H1 (cell line): ENCODE measurements around the gene CEP83. TPM values are rescaled to one million over a fixed set of nuclear protein-coding genes. Genes with fewer than 3 reads are reported as not detected.

ENCODE experiments used
- CTCF ChIA-PET: fragments of 300-600 bp; sonication (Branson Sonifier 250); formaldehyde crosslinking; loops from one replicate; lab custom pipeline; 2021; ENCODE audit not compliant: partially characterized antibody; lab: Charles Lee
- POLR2A ChIA-PET: fragments of 300-600 bp; sonication (Branson Sonifier 250); formaldehyde crosslinking; loops from one replicate; lab custom pipeline; 2021; ENCODE audit warnings: inconsistent platforms; ENCODE audit not compliant: partially characterized antibody; lab: Charles Lee
- DNase-seq, 2 experiments: peaks; one replicate each; pipeline versions ENCODE4 v3.0.0 to v3.0.0-alpha.2; 2010 to 2022; ENCODE audit warnings: low spot score in 2 of 2, low read depth in 1 of 2, mixed read lengths in 1 of 2
- FAIRE-seq: peaks from 2 replicates; lab custom pipeline; 2011; peaks lifted over from hg19 to GRCh38; lab: Jason Lieb, UNC
- H2AFZ ChIP-seq: 2 replicates; pipeline ENCODE4 v1.8.1; 2012; ENCODE audit warnings: low read length, inconsistent platforms
- H2AK5ac ChIP-seq: 2 replicates; pipeline ENCODE4 v1.6.1; 2013; ENCODE audit warnings: low read depth, low read length
- H2BK120ac ChIP-seq: replicated peaks from 2 replicates; pipeline ENCODE3; 2013; ENCODE audit warnings: low read depth, low read length, inconsistent platforms
- H2BK12ac ChIP-seq: 2 replicates; pipeline ENCODE4 v1.6.1; 2013; ENCODE audit warnings: low read depth, low read length
- H2BK15ac ChIP-seq: 2 replicates; pipeline ENCODE4 v1.6.1; 2013; ENCODE audit warnings: low read length
- H2BK20ac ChIP-seq: 2 replicates; pipeline ENCODE4 v1.6.1; 2013; ENCODE audit warnings: low read length
- H2BK5ac ChIP-seq: 2 replicates; pipeline ENCODE4 v1.6.1; 2013; ENCODE audit warnings: low read depth, low read length
- H3K14ac ChIP-seq: 2 replicates; pipeline ENCODE4 v1.6.1; 2013; ENCODE audit warnings: inconsistent platforms; ENCODE audit not compliant: insufficient read length
- H3K18ac ChIP-seq: 2 replicates; pipeline ENCODE4 v1.6.1; 2013; ENCODE audit warnings: low read length; ENCODE audit errors: extremely low read depth
- H3K23ac ChIP-seq: 2 replicates; pipeline ENCODE4 v1.6.1; 2013; ENCODE audit warnings: inconsistent platforms; ENCODE audit not compliant: insufficient read length
- H3K23me2 ChIP-seq: 2 replicates; pipeline ENCODE4 v1.6.1; 2013; ENCODE audit warnings: low read depth, low read length
- H3K27ac ChIP-seq: 2 replicates; pipeline ENCODE4 v1.6.1; 2011; ENCODE audit warnings: low read depth, low read length, inconsistent platforms
- H3K27me3 ChIP-seq, 4 experiments: replicated peaks in 1 of 4; 1 replicate in 1 of 4; 2 replicates in 3 of 4; pipeline versions ENCODE4 v1.6.1 to v1.8.1; 2011 to 2013; ENCODE audit warnings: low read length in 3 of 4, mild to moderate bottlenecking in 3 of 4, inconsistent platforms in 2 of 4, mixed read lengths in 2 of 4, moderate library complexity in 1 of 4; ENCODE audit not compliant: control insufficient read depth in 3 of 4, insufficient read depth in 3 of 4; ENCODE audit errors: extremely low read depth in 1 of 4
- H3K36me3 ChIP-seq, 4 experiments: 2 replicates each; pipeline versions ENCODE4 v1.6.1 to v1.8.1; 2011 to 2013; ENCODE audit warnings: mild to moderate bottlenecking in 4 of 4, low read length in 3 of 4, moderate library complexity in 2 of 4, control low read depth in 1 of 4, inconsistent platforms in 1 of 4; ENCODE audit not compliant: insufficient read depth in 4 of 4, control insufficient read depth in 2 of 4
- H3K4ac ChIP-seq: replicated peaks from 2 replicates; pipeline ENCODE3; 2013; ENCODE audit warnings: low read length, low read depth, mixed read lengths, inconsistent platforms; ENCODE audit not compliant: insufficient read length
- H3K4me1 ChIP-seq, 4 experiments: replicated peaks in 1 of 4; 1 replicate in 1 of 4; 2 replicates in 3 of 4; pipeline versions ENCODE4 v1.6.1 to v1.8.1; 2011 to 2013; ENCODE audit warnings: low read length in 3 of 4, inconsistent platforms in 2 of 4, mixed read lengths in 1 of 4; ENCODE audit not compliant: insufficient read depth in 4 of 4, control insufficient read depth in 3 of 4
- H3K4me2 ChIP-seq, 2 experiments: 2 replicates each; pipeline versions ENCODE4 v1.6.1 to v1.8.1; 2011 to 2013; ENCODE audit warnings: low read depth in 2 of 2, low read length in 2 of 2, control low read depth in 1 of 2, inconsistent platforms in 1 of 2, mild to moderate bottlenecking in 1 of 2; ENCODE audit not compliant: insufficient read depth in 1 of 2
- H3K4me3 ChIP-seq, 4 experiments: fragments of 200-600, 300-600 bp in 1 of 4; sonication (generic), shearing (Covaris generic), sonication (Bioruptor Twin) in 1 of 4; 2 replicates each; pipeline versions ENCODE4 v1.5.1 to v1.8.1; 2011 to 2016; ENCODE audit warnings: low read length in 4 of 4, low read depth in 3 of 4, control low read depth in 2 of 4, inconsistent platforms in 2 of 4, mild to moderate bottlenecking in 2 of 4, mixed read lengths in 1 of 4, moderate library complexity in 1 of 4; ENCODE audit not compliant: insufficient read depth in 2 of 4; ENCODE audit errors: extremely low read depth in 1 of 4
- H3K56ac ChIP-seq: replicated peaks from 2 replicates; pipeline ENCODE3; 2013; ENCODE audit warnings: low read depth, mild to moderate bottlenecking, mixed read lengths, low read length, inconsistent platforms; ENCODE audit not compliant: insufficient read length
- H3K79me1 ChIP-seq: 2 replicates; pipeline ENCODE4 v1.6.1; 2013; ENCODE audit warnings: low read depth, low read length, control low read depth
- H3K79me2 ChIP-seq, 2 experiments: 2 replicates each; pipeline versions ENCODE4 v1.6.1 to v1.8.1; 2012 to 2013; ENCODE audit warnings: low read length in 2 of 2, mild to moderate bottlenecking in 2 of 2, inconsistent platforms in 1 of 2; ENCODE audit not compliant: insufficient read depth in 2 of 2, control insufficient read depth in 1 of 2
- H3K9ac ChIP-seq, 4 experiments: replicated peaks in 1 of 4; 1 replicate in 1 of 4; 2 replicates in 3 of 4; pipeline versions ENCODE4 v1.6.1 to v1.8.1; 2011 to 2013; ENCODE audit warnings: low read depth in 3 of 4, low read length in 3 of 4, control low read depth in 2 of 4, mild to moderate bottlenecking in 2 of 4, moderate library complexity in 2 of 4, inconsistent platforms in 1 of 4; ENCODE audit errors: extremely low read depth in 1 of 4
- H3K9me3 ChIP-seq, 2 experiments: 2 replicates each; pipeline versions ENCODE4 v1.6.1 to v1.8.1; 2012 to 2013; ENCODE audit warnings: mild to moderate bottlenecking in 2 of 2, moderate library complexity in 2 of 2, control low read depth in 1 of 2, inconsistent platforms in 1 of 2, low read depth in 1 of 2, low read length in 1 of 2, mixed read lengths in 1 of 2; ENCODE audit not compliant: insufficient read depth in 2 of 2
- H4K20me1 ChIP-seq, 2 experiments: replicated peaks in 1 of 2; 2 replicates each; pipeline versions ENCODE3 to v1.8.1; 2011 to 2013; ENCODE audit warnings: inconsistent platforms in 2 of 2, low read length in 2 of 2, mild to moderate bottlenecking in 1 of 2; ENCODE audit not compliant: insufficient read depth in 2 of 2, control insufficient read depth in 1 of 2
- H4K5ac ChIP-seq: 2 replicates; pipeline ENCODE4 v1.6.1; 2013; ENCODE audit warnings: low read length, low read depth, mixed read lengths, inconsistent platforms; ENCODE audit not compliant: insufficient read length
- H4K8ac ChIP-seq: 2 replicates; pipeline ENCODE4 v1.8.0; 2013; ENCODE audit warnings: mild to moderate bottlenecking, moderate library complexity, low read length, inconsistent platforms; ENCODE audit not compliant: insufficient read depth; ENCODE audit errors: extremely low read depth
- H4K91ac ChIP-seq: replicated peaks from 2 replicates; pipeline ENCODE3; 2013; ENCODE audit warnings: low read length, mixed read lengths, inconsistent platforms; ENCODE audit not compliant: insufficient read length
- ASH2L ChIP-seq: fragments of 200-600, 300-600 bp; sonication (generic); IDR thresholded peaks from one replicate; pipeline ENCODE4 v1.7.1; 2017; ENCODE audit warnings: low read length
- BRCA1 ChIP-seq: IDR thresholded peaks from 2 replicates; pipeline ENCODE4 v1.6.1; 2012; ENCODE audit warnings: low read depth, low read length, improper control_type of control experiment
- GTF2F1 ChIP-seq: IDR thresholded peaks from 2 replicates; pipeline ENCODE4 v1.6.1; 2012; ENCODE audit warnings: low read depth, low read length, improper control_type of control experiment, borderline replicate concordance
- KDM5A ChIP-seq: fragments of 200-600 bp; IDR thresholded peaks from 2 replicates; pipeline ENCODE4 v1.7.1; 2012; ENCODE audit warnings: mild to moderate bottlenecking, low read length, inconsistent platforms, mixed read lengths
- RBBP5 ChIP-seq: IDR thresholded peaks from 2 replicates; pipeline ENCODE4 v1.7.1; 2012; ENCODE audit warnings: low read depth, mild to moderate bottlenecking, inconsistent platforms, low read length, moderate library complexity, borderline replicate concordance
- RNF2 ChIP-seq: fragments of 200-900, 300-1000 bp; sonication (generic); IDR thresholded peaks from 2 replicates; pipeline ENCODE4 v1.7.1; 2016; ENCODE audit warnings: borderline replicate concordance, low read depth, mild to moderate bottlenecking, antibody characterized with exemption, low read length; ENCODE audit not compliant: poor library complexity, severe bottlenecking; ENCODE audit errors: missing control alignments
- SAP30 ChIP-seq: fragments of 300-600 bp; sonication (generic); IDR thresholded peaks from 2 replicates; pipeline ENCODE4 v1.7.1; 2012; ENCODE audit warnings: low read length, moderate library complexity, mild to moderate bottlenecking, inconsistent platforms; ENCODE audit not compliant: insufficient read depth, insufficient replicate concordance
- WGBS, 2 experiments: shearing (Covaris generic) in 1 of 2; methylation state at CpG; one replicate each; pipeline versions ENCODE4 v1.1.6 to v1.1.7; 2013 to 2015; ENCODE audit warnings: low lambda C conversion rate in 2 of 2, mixed read lengths in 2 of 2, inconsistent platforms in 1 of 2, low coverage in 1 of 2, missing lambda C conversion rate in 1 of 2; ENCODE audit not compliant: insufficient replicate concordance in 2 of 2, insufficient coverage in 1 of 2, insufficient read length in 1 of 2; ENCODE audit errors: extremely low coverage in 1 of 2, missing lambda C conversion rate in 1 of 2; 5-methylcytosine and 5-hydroxymethylcytosine counted together
- long read RNA-seq, 2 experiments: library from RNA in 1 of 2; library from capped mRNA in 1 of 2; stranded (forward); transcript quantifications; one replicate each; pipeline ENCODE4 v2.0.0, GENCODE V29; 2021; ENCODE audit warnings: inconsistent platforms in 1 of 2
- polyA minus RNA-seq, 3 experiments: library from RNA; depleted of rRNA, polyadenylated mRNA; stranded (reverse); fragments of >200 nt; gene quantifications; 1 replicate in 2 of 3; 2 replicates in 1 of 3; pipeline ENCODE4 v1.2.3, GENCODE V29; 2011
- polyA plus RNA-seq, 7 experiments: library from polyadenylated mRNA; depleted of rRNA in 3 of 7; stranded (reverse) in 5 of 7; unstranded in 2 of 7; fragments of >200 nt in 5 of 7; fragments of 200-250 nt in 2 of 7; gene quantifications; 1 replicate in 5 of 7; 2 replicates in 1 of 7; 4 replicates in 1 of 7; pipeline versions ENCODE4 v1.2.1 to v1.2.3, GENCODE V29; 2011 to 2013; ENCODE audit warnings: missing spikeins in 2 of 7, mixed read lengths in 2 of 7
- total RNA-seq: library from RNA; stranded (reverse); fragmentation: NEBNext Ultra II Directional; extraction: Animal tissue kit (Norgen Biotek cat#: 25700); gene quantifications from 2 replicates; pipeline ENCODE4 v1.2.1, GENCODE V29; 2021

The CEP83 gene
- total RNA-seq, result 25.6 and 25.8 TPM in 2 replicates
- 6.0 and 7.9 TPM in 2 replicates for polyA plus RNA-seq (2011; rRNA removed)
- polyA plus RNA-seq (2011; cell fraction: cytosol; rRNA removed), result 9.6 TPM
- 28.3 TPM for polyA plus RNA-seq (2011; cell fraction: nucleus; rRNA removed)
- 9.2 to 19.1 TPM (median 9.8 TPM) in 4 replicates for polyA plus RNA-seq (2012, experiment 1 of 2)
- polyA plus RNA-seq (2012, experiment 2 of 2), result 1.5 TPM
- polyA plus RNA-seq (2013, experiment 1 of 2), result 23.0 TPM
- polyA plus RNA-seq (2013, experiment 2 of 2), result 20.9 TPM
- 13.1 and 14.3 TPM in 2 replicates for polyA minus RNA-seq (2011; rRNA and poly(A)+ RNA removed)
- 18.6 TPM for polyA minus RNA-seq (2011; cell fraction: cytosol; rRNA and poly(A)+ RNA removed)
- 96.7 TPM for polyA minus RNA-seq (2011; cell fraction: nucleus; rRNA and poly(A)+ RNA removed)
- long read RNA-seq, experiment 1, partial matches to known transcripts, result 4 of 6 reads
- long read RNA-seq, experiment 1, other reads (novel, unspliced or antisense), result 2 of 6 reads
- long read RNA-seq, experiment 2, partial matches to known transcripts, result 10 of 15 reads
- long read RNA-seq, experiment 2, other reads (novel, unspliced or antisense), result 4 of 15 reads

GRCh38 chr12:94459728-94460615, at the start of gene CEP83:
TSS of gene CEP83 (minus strand) at chr12:94459867. CDS start at chr12:94412490, 47,377 bp downstream.
- Histone ChIP-seq H3K18ac (peak within 1 kb of the TSS; percentile 93), H3K14ac (no peak within 1 kb of the TSS), H2BK12ac (peak within 1 kb of the TSS; percentile 93; the same call in 1 of the 2 replicates), H2BK20ac (no peak within 1 kb of the TSS), H3K9ac (peak within 1 kb of the TSS; percentile 52 to 74 (median 71)), H3K23ac (no peak within 1 kb of the TSS), H2BK5ac (peak within 1 kb of the TSS; percentile 52; the same call in 1 of the 2 replicates), H4K91ac (no peak within 1 kb of the TSS), H4K20me1 (no peaks in the 10 kb centered on the region), H4K5ac (peak within 1 kb of the TSS; percentile 12), H2AFZ (peak within 1 kb of the TSS; percentile 71), H2BK15ac (no peak within 1 kb of the TSS), H3K4me2 (peak within 1 kb of the TSS; percentile 81 to 97), H3K4me1 (peaks cover 0 to 6% (median 0%) of the 10 kb centered on the region in 4 experiments; a peak in 4 of 7 replicates), H2AK5ac (no peak within 1 kb of the TSS), H3K56ac (peak within 1 kb of the TSS; percentile 73), H3K9me3 (no peaks in the 10 kb centered on the region), H4K8ac (peak within 1 kb of the TSS; percentile 17), H3K4me3 (peak within 1 kb of the TSS; percentile 68 to 85 (median 82)), H3K4ac (peak within 1 kb of the TSS; percentile 75), H3K79me2 (peaks cover 0 to 37% of the 10 kb centered on the region in 2 experiments; a peak in 3 of 4 replicates), H3K27me3 (no peaks in the 10 kb centered on the region; a peak in 2 of 7 replicates), H3K23me2 (peaks cover 10% of the 10 kb centered on the region; the same call in 1 of the 2 replicates), H3K36me3 (peaks cover 0 to under 1% (median 0%) of the 10 kb centered on the region in 4 experiments; a peak in 1 of 8 replicates), H2BK120ac (peak within 1 kb of the TSS; percentile 21), H3K79me1 (no peaks in the 10 kb centered on the region), H3K27ac (peak within 1 kb of the TSS; percentile 59; the same call in 1 of the 2 replicates)
- ChIA-PET POLR2A (no interaction called here), CTCF (interaction anchor here (0.6 to 0.8 kb wide), 2 partner anchors 293 to 1003 kb away, joined by 3 read pairs; no protein-coding TSS in a partner anchor)
- 2% methylated on average over 70 of the region's 77 CpGs; no CpG with 5 or more reads in 1 of the 2 experiments for WGBS, 2 experiments
- peak; percentile 49 to 94 for DNase-seq
- no peak for FAIRE-seq
- TF ChIP-seq GTF2F1 (no peak), ASH2L (peak; percentile 90), RNF2 (no peak), SAP30 (no peak), KDM5A (no peak), BRCA1 (no peak), RBBP5 (peak; percentile 62; the same call in 1 of the 2 replicates)
